WTC11 (cell line): Measurements from ENCODE around the gene PLCH2. TPM values are rescaled to one million over a fixed set of nuclear protein-coding genes. Genes with fewer than 3 reads are reported as not detected.

ENCODE experiments used
- ATAC-seq: fragments of 200-7000 bp; cut with Tn5 transposase; 2 replicates; pipeline ENCODE4 v1.10.0; 2021; ENCODE audit warnings: mild to moderate bottlenecking, moderate library complexity
- CTCF ChIA-PET: fragments of 300-600 bp; sonication (Branson Sonifier 250); formaldehyde crosslinking; loops from one replicate; lab custom pipeline; 2021; ENCODE audit warnings: antibody characterized with exemption; lab: Charles Lee
- POLR2A ChIA-PET: fragments of 350-600 bp; sonication (Branson Sonifier 250); formaldehyde crosslinking; loops from one replicate; lab custom pipeline; 2021; ENCODE audit warnings: antibody characterized with exemption; lab: Charles Lee
- DNase-seq: peaks from one replicate; pipeline ENCODE4 v3.0.0; 2021; ENCODE audit warnings: low spot score
- H3K27ac Mint-ChIP-seq: 2 replicates; pipeline ENCODE4 v1.8.0; 2021; ENCODE audit warnings: mixed read lengths
- H3K27me3 Mint-ChIP-seq: 2 replicates; pipeline ENCODE4 v1.8.0; 2021; ENCODE audit warnings: low read depth, mild to moderate bottlenecking, moderate library complexity, mixed read lengths
- H3K36me3 Mint-ChIP-seq: 2 replicates; pipeline ENCODE4 v1.8.0; 2021; ENCODE audit warnings: mixed read lengths
- H3K4me1 Mint-ChIP-seq: 2 replicates; pipeline ENCODE4 v1.8.0; 2022; ENCODE audit warnings: mixed read lengths
- H3K4me3 Mint-ChIP-seq: 2 replicates; pipeline ENCODE4 v1.8.0; 2021; ENCODE audit warnings: mild to moderate bottlenecking, moderate library complexity, mixed read lengths
- H3K9me3 Mint-ChIP-seq: 2 replicates; pipeline ENCODE4 v1.8.0; 2021; ENCODE audit warnings: mixed read lengths
- JAZF1 ChIP-seq: fragments of 250-450 bp; sonication (Bioruptor Pico); IDR thresholded peaks from 2 replicates; pipeline ENCODE4 v1.9.0; 2021; ENCODE audit warnings: moderate library complexity, mild to moderate bottlenecking, inconsistent platforms
- KAT7 ChIP-seq: sonication (generic); formaldehyde crosslinking; IDR thresholded peaks from 2 replicates; pipeline ENCODE4 v1.8.1; 2023; ENCODE audit warnings: missing genetic modification reagents, mild to moderate bottlenecking, borderline replicate concordance
- NFATC4 ChIP-seq: fragments of 250-450 bp; sonication (Bioruptor Pico); IDR thresholded peaks from 2 replicates; pipeline ENCODE4 v1.9.0; 2021; ENCODE audit warnings: mild to moderate bottlenecking
- TEAD1 ChIP-seq: sonication (generic); formaldehyde crosslinking; IDR thresholded peaks from 2 replicates; pipeline ENCODE4 v1.8.0; 2022; ENCODE audit warnings: mild to moderate bottlenecking, missing genetic modification reagents
- TP53 ChIP-seq: sonication (generic); formaldehyde crosslinking; IDR thresholded peaks from 2 replicates; pipeline ENCODE4 v1.8.1; 2023; ENCODE audit warnings: mild to moderate bottlenecking, missing genetic modification reagents
- ZNF219 ChIP-seq: sonication (generic); formaldehyde crosslinking; IDR thresholded peaks from 2 replicates; pipeline ENCODE4 v1.8.0; 2023; ENCODE audit warnings: missing genetic modification reagents, mild to moderate bottlenecking, borderline replicate concordance
- ZNF263 ChIP-seq: sonication (generic); formaldehyde crosslinking; IDR thresholded peaks from 2 replicates; pipeline ENCODE4 v1.8.1; 2022; ENCODE audit warnings: low read depth, mild to moderate bottlenecking, moderate library complexity, missing genetic modification reagents
- total RNA-seq: library from RNA; stranded (reverse); gene quantifications from 3 replicates; pipeline ENCODE4 v1.2.3, GENCODE V29; 2021
- TF ChIP-seq, protein P1 (sequence below): sonication (generic); formaldehyde crosslinking; IDR thresholded peaks from 2 replicates; pipeline ENCODE4 v1.8.0; 2022; ENCODE audit warnings: mild to moderate bottlenecking, missing genetic modification reagents
- TF ChIP-seq, protein P2 (sequence below): sonication (generic); formaldehyde crosslinking; IDR thresholded peaks from 2 replicates; pipeline ENCODE4 v1.8.1; 2022; ENCODE audit warnings: low read depth, missing genetic modification reagents, borderline replicate concordance
- TF ChIP-seq, protein P3 (sequence below): fragments of 250-450 bp; sonication (Bioruptor Pico); IDR thresholded peaks from 2 replicates; pipeline ENCODE4 v1.9.0; 2021; ENCODE audit warnings: mild to moderate bottlenecking
- TF ChIP-seq, protein P4 (sequence below): fragments of 250-450 bp; sonication (Bioruptor Pico); IDR thresholded peaks from 2 replicates; pipeline ENCODE4 v1.8.0; 2021; ENCODE audit warnings: mild to moderate bottlenecking
- TF ChIP-seq, protein P5 (sequence below): fragments of 250-450 bp; sonication (Bioruptor Pico); conservative IDR thresholded peaks from 2 replicates; pipeline ENCODE4 v1.9.0; 2021; ENCODE audit warnings: mild to moderate bottlenecking
- TF ChIP-seq, protein P6 (sequence below): fragments of 200-600 bp; IDR thresholded peaks from 2 replicates; pipeline ENCODE4 v1.8.0; 2022; ENCODE audit warnings: antibody characterized with exemption
- TF ChIP-seq, protein P7 (sequence below): sonication (generic); formaldehyde crosslinking; IDR thresholded peaks from 2 replicates; pipeline ENCODE4 v1.8.1; 2022; ENCODE audit warnings: missing genetic modification reagents, borderline replicate concordance
- TF ChIP-seq, protein P8 (sequence below): sonication (generic); formaldehyde crosslinking; conservative IDR thresholded peaks from 2 replicates; pipeline ENCODE4 v1.8.1; 2022; ENCODE audit warnings: mild to moderate bottlenecking, missing genetic modification reagents
- TF ChIP-seq, protein P9 (sequence below): sonication (generic); formaldehyde crosslinking; IDR thresholded peaks from 2 replicates; pipeline ENCODE4 v1.8.1; 2023; ENCODE audit warnings: mild to moderate bottlenecking, missing genetic modification reagents

PLCH2 gene
- total RNA-seq, 1 experiment from 2014 or later: 0.17 TPM

DNA sequence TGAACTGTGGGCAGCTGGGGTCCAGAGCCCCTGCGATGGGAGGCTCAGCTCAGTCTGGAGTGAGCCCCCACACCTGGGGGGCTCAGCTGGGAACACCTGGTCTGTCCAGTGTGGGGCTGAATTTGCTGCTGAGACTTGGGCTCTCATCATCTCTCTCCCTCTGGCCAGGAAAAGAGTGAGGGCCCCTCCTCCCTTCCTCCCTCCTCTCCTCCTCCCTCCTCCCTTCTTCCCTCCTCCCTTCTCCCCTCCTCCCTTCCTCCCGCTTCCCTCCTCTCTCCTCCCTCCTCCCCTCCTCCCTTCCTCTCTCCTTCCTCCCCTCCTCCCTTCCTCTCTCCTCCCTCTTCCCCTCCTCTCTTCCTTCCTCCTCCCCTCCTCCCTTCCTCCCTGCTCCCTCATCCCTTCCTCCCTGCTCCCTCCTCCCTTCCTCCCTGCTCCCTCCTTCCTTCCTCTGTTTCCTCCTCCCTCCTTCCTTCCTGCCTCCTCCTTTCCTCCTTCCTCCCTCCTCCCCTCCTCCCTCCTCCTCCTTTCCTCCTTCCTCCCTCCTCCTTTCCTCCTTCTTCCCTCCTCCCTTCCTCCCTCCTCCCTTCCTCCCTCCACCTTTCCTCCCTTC is 40.2 kb upstream of the PLCH2 start:
- Mint-ChIP-seq H3K27ac (no peak overlapping the region), H3K9me3 (no peaks in the 10 kb centered on the region), H3K27me3 (no peaks in the 10 kb centered on the region), H3K4me3 (no peak overlapping the region), H3K36me3 (no peaks in the 10 kb centered on the region), H3K4me1 (no peaks in the 10 kb centered on the region)
- ChIA-PET CTCF (no interaction called here), POLR2A (no interaction called here)
- peak; percentile 85 for TF ChIP-seq ZNF263 (CRISPR knock-in tag)
- TF ChIP-seq, protein P1, sequence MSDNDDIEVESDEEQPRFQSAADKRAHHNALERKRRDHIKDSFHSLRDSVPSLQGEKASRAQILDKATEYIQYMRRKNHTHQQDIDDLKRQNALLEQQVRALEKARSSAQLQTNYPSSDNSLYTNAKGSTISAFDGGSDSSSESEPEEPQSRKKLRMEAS (CRISPR knock-in tag): no peak
- TF ChIP-seq, protein P2, sequence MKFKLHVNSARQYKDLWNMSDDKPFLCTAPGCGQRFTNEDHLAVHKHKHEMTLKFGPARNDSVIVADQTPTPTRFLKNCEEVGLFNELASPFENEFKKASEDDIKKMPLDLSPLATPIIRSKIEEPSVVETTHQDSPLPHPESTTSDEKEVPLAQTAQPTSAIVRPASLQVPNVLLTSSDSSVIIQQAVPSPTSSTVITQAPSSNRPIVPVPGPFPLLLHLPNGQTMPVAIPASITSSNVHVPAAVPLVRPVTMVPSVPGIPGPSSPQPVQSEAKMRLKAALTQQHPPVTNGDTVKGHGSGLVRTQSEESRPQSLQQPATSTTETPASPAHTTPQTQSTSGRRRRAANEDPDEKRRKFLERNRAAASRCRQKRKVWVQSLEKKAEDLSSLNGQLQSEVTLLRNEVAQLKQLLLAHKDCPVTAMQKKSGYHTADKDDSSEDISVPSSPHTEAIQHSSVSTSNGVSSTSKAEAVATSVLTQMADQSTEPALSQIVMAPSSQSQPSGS (CRISPR knock-in tag): no peak
- TF ChIP-seq, protein P3, sequence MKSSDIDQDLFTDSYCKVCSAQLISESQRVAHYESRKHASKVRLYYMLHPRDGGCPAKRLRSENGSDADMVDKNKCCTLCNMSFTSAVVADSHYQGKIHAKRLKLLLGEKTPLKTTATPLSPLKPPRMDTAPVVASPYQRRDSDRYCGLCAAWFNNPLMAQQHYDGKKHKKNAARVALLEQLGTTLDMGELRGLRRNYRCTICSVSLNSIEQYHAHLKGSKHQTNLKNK (CRISPR knock-in tag): no peak
- no peak for TF ChIP-seq TP53 (CRISPR knock-in tag)
- TF ChIP-seq NFATC4 (CRISPR knock-in tag): no peak
- ATAC-seq: no peak
- DNase-seq: no peak

DNA sequence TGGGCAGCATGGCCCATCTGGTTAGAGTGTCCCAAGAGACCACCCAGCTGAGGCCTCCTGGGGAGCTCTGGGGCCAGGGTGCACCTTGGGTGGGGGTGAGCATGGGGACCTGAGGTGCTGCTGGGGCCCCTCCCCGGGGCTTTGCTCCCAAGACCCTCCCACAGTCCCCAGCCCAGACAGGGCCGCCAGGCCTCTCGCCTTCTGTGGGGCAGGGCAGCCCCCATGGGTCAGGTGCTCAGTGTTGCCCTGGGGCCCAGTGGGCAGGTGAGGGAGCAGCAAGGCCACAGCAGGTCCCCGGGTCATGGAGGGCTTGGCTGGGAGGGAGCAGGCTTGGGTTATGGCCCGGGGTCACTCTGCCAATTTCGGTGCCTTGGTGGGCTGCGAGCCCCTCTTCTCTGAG is 39.2 kb upstream of the PLCH2 start:
- Mint-ChIP-seq H3K9me3 (no peaks in the 10 kb centered on the region), H3K36me3 (no peaks in the 10 kb centered on the region), H3K4me1 (no peaks in the 10 kb centered on the region), H3K27me3 (peaks cover under 1% of the 10 kb centered on the region; the same call in 1 of the 2 replicates), H3K27ac (no peak overlapping the region), H3K4me3 (no peak overlapping the region)
- ChIA-PET POLR2A (no interaction called here), CTCF (no interaction called here)
- DNase-seq (no peak), ATAC-seq (no peak)
- TF ChIP-seq JAZF1 (CRISPR knock-in tag): no peak
- TF ChIP-seq TEAD1 (CRISPR knock-in tag): no peak
- TF ChIP-seq, protein P4, sequence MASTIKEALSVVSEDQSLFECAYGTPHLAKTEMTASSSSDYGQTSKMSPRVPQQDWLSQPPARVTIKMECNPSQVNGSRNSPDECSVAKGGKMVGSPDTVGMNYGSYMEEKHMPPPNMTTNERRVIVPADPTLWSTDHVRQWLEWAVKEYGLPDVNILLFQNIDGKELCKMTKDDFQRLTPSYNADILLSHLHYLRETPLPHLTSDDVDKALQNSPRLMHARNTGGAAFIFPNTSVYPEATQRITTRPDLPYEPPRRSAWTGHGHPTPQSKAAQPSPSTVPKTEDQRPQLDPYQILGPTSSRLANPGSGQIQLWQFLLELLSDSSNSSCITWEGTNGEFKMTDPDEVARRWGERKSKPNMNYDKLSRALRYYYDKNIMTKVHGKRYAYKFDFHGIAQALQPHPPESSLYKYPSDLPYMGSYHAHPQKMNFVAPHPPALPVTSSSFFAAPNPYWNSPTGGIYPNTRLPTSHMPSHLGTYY (CRISPR knock-in tag): no peak

DNA sequence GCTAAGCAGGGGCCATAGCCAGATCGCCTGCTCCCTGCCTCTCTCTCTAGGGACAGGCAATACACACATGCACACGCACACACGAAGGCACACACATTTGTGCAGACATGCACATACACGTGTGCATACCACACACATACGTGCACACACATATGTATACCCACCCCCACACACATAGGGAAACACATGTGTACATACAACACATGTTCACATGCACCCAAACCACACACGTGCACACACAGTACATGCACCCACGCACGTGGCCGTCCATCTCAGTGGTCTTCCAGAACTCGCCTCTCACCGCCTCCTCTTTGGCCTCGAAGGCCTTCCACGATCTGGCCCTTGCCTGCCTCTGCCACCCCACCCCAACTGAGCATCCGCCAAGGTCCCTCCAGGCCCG is 38.5 kb upstream of the PLCH2 start:
- Mint-ChIP-seq H3K9me3 (no peaks in the 10 kb centered on the region), H3K36me3 (no peaks in the 10 kb centered on the region), H3K4me3 (no peak overlapping the region), H3K27me3 (peaks cover 8% of the 10 kb centered on the region), H3K4me1 (no peaks in the 10 kb centered on the region)
- ATAC-seq: no peak
- CTCF ChIA-PET: no interaction called here
- TF ChIP-seq ZNF219 (no peak), KAT7 (CRISPR knock-in tag) (no peak)
- TF ChIP-seq, protein P5, sequence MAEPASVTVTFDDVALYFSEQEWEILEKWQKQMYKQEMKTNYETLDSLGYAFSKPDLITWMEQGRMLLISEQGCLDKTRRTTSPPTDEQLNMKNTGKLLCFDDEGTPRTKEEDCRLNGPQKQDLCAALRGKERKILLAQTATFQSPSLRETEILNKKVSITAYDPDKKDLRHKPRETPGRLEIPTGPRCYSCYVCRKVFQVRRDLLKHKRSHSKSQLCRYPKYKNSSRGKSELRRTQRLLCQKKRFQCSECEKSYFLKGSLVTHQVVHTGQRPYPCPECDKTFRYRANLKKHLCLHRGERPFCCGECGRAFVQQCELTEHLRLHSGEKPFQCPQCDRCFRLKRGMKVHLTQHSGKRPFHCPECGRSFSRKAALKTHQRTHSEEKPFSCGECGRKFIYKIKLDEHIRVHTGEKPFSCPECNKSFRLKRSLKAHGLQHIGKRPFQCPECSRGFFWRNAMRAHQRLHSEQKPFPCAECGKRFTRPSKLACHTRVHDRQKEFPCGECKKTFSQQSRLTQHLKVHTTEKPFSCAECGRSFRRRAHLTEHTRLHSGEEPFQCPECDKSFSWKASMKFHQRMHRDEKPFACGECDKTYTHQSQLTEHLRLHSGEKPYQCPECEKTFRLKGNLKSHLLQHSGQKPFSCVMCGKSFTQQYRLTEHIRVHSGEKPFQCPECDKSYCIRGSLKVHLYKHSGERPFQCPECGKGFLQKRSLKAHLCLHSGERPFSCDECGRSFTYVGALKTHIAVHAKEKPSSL: no peak
- TF ChIP-seq, protein P6, sequence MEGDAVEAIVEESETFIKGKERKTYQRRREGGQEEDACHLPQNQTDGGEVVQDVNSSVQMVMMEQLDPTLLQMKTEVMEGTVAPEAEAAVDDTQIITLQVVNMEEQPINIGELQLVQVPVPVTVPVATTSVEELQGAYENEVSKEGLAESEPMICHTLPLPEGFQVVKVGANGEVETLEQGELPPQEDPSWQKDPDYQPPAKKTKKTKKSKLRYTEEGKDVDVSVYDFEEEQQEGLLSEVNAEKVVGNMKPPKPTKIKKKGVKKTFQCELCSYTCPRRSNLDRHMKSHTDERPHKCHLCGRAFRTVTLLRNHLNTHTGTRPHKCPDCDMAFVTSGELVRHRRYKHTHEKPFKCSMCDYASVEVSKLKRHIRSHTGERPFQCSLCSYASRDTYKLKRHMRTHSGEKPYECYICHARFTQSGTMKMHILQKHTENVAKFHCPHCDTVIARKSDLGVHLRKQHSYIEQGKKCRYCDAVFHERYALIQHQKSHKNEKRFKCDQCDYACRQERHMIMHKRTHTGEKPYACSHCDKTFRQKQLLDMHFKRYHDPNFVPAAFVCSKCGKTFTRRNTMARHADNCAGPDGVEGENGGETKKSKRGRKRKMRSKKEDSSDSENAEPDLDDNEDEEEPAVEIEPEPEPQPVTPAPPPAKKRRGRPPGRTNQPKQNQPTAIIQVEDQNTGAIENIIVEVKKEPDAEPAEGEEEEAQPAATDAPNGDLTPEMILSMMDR: no peak
- TF ChIP-seq, protein P7, sequence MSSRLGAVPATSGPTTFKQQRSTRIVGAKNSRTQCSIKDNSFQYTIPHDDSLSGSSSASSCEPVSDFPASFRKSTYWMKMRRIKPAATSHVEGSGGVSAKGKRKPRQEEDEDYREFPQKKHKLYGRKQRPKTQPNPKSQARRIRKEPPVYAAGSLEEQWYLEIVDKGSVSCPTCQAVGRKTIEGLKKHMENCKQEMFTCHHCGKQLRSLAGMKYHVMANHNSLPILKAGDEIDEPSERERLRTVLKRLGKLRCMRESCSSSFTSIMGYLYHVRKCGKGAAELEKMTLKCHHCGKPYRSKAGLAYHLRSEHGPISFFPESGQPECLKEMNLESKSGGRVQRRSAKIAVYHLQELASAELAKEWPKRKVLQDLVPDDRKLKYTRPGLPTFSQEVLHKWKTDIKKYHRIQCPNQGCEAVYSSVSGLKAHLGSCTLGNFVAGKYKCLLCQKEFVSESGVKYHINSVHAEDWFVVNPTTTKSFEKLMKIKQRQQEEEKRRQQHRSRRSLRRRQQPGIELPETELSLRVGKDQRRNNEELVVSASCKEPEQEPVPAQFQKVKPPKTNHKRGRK: no peak
- TF ChIP-seq, protein P8, sequence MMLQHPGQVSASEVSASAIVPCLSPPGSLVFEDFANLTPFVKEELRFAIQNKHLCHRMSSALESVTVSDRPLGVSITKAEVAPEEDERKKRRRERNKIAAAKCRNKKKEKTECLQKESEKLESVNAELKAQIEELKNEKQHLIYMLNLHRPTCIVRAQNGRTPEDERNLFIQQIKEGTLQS: no peak
- TF ChIP-seq, protein P9, sequence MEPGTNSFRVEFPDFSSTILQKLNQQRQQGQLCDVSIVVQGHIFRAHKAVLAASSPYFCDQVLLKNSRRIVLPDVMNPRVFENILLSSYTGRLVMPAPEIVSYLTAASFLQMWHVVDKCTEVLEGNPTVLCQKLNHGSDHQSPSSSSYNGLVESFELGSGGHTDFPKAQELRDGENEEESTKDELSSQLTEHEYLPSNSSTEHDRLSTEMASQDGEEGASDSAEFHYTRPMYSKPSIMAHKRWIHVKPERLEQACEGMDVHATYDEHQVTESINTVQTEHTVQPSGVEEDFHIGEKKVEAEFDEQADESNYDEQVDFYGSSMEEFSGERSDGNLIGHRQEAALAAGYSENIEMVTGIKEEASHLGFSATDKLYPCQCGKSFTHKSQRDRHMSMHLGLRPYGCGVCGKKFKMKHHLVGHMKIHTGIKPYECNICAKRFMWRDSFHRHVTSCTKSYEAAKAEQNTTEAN: no peak
- TF ChIP-seq, all 79 proteins: peak for 0
- DNase-seq: no peak
- POLR2A ChIA-PET: no interaction called here
- no peak overlapping the region for H3K27ac Mint-ChIP-seq
